Lower leg skin (tissue), 4 donors: ENCODE data around the gene CLSTN2. TPM values are rescaled to one million over a fixed set of nuclear protein-coding genes. Genes with fewer than 3 reads are reported as not detected.

Experiments
- DNase-seq, 2 donors: peaks; one replicate each; pipeline ENCODE4 v3.0.0-alpha.2; 2019; ENCODE audit warnings: low spot score in 2 of 2
- H3K4me3 ChIP-seq: fragments of 200-600 bp; sonication (generic); 2 replicates; pipeline ENCODE4 v1.5.1; 2017; ENCODE audit warnings: mild to moderate bottlenecking, low read depth; ENCODE audit not compliant: poor library complexity, severe bottlenecking
- CTCF ChIP-seq, 3 donors: fragments of 450-650 bp; IDR thresholded peaks; one replicate each; pipeline ENCODE4 v1.5.1; 2016; ENCODE audit warnings: antibody characterized with exemption in 3 of 3, mild to moderate bottlenecking in 3 of 3, moderate library complexity in 2 of 3
- POLR2A ChIP-seq, 2 donors: fragments of 450-650 bp; IDR thresholded peaks; one replicate each; pipeline ENCODE4 v1.6.1; 2016 to 2017; ENCODE audit warnings: antibody characterized with exemption in 2 of 2, mild to moderate bottlenecking in 1 of 2, moderate library complexity in 1 of 2
- WGBS, 2 donors: methylation state at CpG; one replicate each; pipeline ENCODE4 v1.1.5; 2018; 5-methylcytosine and 5-hydroxymethylcytosine counted together
- intact Hi-C: fragments of 100-400 bp; cut with DNase I; formaldehyde crosslinking; loops from one replicate; pipeline ENCODE4 v1.15.0; 2023; ENCODE audit warnings: low total_unique reads
- total RNA-seq, 4 donors: library from RNA; depleted of rRNA; stranded (reverse); fragments of >200 nt; gene quantifications; one replicate each; pipeline ENCODE4 v1.1.0, GENCODE V29; 2016

Gene CLSTN2
- total RNA-seq, 4 donors from 2014 or later: 3.1 to 7.9 (median 4.7) TPM

- WGBS, 2 donors: 38 to 65% methylated on average over 3 of the region's 3 CpGs
- intact Hi-C loops: no loop called here
- TF ChIP-seq CTCF (IDR thresholded peaks at IDR 0.05) (no peak), POLR2A (IDR thresholded peaks at IDR 0.05) (no peak)
- H3K4me3 ChIP-seq: no peak overlapping the region
- no peak for DNase-seq
Observed at GRCh38 chr3:140336465-140336864, 401.5 kb downstream of the CLSTN2 start.

DNA sequence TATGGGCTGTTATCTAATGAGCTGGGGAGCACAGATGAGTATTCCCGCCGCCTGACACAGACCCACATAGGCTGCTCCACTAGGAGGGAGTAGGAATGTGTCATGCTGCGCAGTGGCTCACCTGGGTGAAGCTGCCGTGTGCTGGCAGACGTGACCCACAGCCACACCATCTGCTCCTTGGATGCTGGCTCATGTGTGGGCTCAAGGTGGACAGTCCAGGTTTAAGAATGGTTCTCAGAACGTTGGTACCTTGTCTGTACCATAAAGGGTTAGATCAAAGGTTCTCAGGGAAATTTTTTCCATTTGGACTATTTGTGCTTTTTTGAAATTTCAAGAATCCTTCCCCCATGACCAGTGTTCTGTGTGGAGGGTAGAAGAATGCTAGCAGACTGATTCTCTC is 403.9 kb downstream of the CLSTN2 start:
- intact Hi-C loops: no loop called here
- TF ChIP-seq POLR2A (IDR thresholded peaks at IDR 0.05) (no peak), CTCF (IDR thresholded peaks at IDR 0.05) (no peak)
- no peak for DNase-seq
- no peak overlapping the region for H3K4me3 ChIP-seq
- 84 to 90% methylated on average over 6 of the region's 6 CpGs for WGBS, 2 donors

DNA sequence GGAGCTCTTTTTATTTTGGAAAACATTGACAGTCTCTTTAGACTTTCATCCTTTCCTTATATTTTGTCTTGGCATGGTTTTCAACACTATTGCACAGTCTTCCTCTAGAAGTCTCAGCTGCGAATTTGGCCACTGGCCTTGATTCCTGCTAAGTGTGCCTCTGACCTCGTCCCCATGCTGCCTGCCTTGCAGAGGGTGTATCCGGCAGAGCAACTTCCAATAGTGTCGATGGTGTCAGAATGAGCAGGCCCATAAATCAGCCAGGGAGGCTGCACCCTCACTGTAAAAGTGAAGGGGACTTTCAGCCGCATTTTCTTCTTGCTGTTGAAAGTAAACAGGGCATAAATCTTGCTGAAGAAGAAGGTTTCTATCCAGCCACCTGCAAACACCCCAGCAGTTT is 406.2 kb downstream of the CLSTN2 start:
- intact Hi-C loops: no loop called here
- no peak for DNase-seq
- TF ChIP-seq POLR2A (IDR thresholded peaks at IDR 0.05) (no peak), CTCF (IDR thresholded peaks at IDR 0.05) (no peak)
- WGBS, 2 donors: 34 to 54% methylated on average over 5 of the region's 5 CpGs
- H3K4me3 ChIP-seq: no peak overlapping the region

DNA sequence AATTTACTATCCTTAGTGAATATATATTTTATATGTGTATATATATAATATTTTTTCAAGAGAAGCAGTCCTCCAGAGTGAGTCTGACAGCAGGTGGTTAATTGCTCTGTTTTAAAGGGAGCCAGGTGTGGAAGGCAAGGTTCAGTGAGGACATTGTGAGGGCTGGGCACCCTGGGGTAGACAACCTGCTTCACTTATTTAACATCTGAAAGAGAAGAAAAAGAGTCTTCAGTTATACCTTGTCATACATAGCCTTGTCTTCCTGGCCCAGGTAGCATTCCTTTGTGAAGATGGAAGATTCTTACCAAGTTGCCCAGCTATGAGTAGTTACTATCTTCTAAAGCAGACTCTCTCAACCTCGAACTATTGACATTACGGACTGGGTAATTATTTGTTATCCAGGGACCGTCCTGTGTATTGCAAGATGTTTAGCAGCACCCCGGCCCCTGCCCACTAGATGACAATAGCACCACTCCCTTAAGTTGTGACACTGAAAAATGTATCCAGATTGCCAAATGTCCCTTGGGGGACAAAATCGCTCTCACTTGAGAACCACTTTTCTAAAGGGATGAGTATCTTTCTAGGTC is 406.9 kb downstream of the CLSTN2 start:
- intact Hi-C loops: no loop called here
- H3K4me3 ChIP-seq: no peak overlapping the region
- TF ChIP-seq CTCF (IDR thresholded peaks at IDR 0.05): no peak
- no peak for TF ChIP-seq POLR2A (IDR thresholded peaks at IDR 0.05)
- WGBS, 2 donors: 83 to 90% methylated on average over 5 of the region's 5 CpGs
- DNase-seq: no peak

DNA sequence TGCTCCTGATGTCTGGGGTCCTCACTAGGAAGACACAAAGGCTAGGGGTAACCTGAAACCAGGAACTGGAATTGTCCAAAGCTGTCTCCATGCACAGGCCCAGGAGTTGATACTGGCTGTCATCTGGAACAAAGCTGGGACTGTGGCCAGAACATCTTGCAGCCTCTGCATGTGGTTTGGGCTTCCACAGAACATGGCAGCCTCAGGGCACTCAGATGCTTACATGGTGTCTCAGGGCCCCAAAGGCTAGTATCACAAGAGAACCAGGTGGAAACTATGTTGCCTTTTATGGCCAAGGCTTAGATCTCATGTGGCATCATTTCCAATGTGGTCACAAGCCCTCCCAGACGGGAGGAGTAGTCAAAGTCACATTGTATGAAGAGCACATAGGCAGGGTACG is 407.7 kb downstream of the CLSTN2 start:
- WGBS, 2 donors: 73 to 81% methylated on average over 2 of the region's 2 CpGs
- no peak overlapping the region for H3K4me3 ChIP-seq
- TF ChIP-seq CTCF (IDR thresholded peaks at IDR 0.05) (no peak), POLR2A (IDR thresholded peaks at IDR 0.05) (no peak)
- DNase-seq: no peak
- intact Hi-C loops: no loop called here
